Measurements from ENCODE around the gene TBXAS1. TPM values are rescaled to one million over a fixed set of nuclear protein-coding genes. Genes with fewer than 3 reads are reported as not detected.
A peak's percentile ranks its signal among the peaks of the same experiment; 100 is the strongest.

Gene TBXAS1
- total RNA-seq, 2 experiments from 2014 or later: 4.8 to 5.3 TPM

DNA sequence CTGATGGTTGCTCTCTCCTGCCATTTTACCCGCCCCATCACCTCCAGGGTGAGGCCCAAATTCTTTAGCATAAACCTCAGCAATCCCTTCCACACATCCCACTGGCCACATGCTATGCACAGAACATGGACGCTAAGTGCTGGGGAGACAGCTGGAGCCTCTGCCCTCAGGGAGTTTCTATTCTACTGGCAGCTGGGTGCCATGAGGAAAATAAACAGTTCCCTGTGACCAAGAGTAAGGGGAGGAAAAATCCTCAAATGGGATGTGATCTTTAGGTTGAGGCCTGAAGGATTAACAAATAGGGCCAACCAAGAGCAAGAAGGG is 232.5 kb downstream of the TBXAS1 start:
- H3K4me1 Mint-ChIP-seq (ENCODE audit: low read depth): peaks cover 36% of the 10 kb centered on the region
- CTCF ChIA-PET: no interaction called here
- H3K27me3 Mint-ChIP-seq: no peaks in the 10 kb centered on the region
- peaks cover 10% of the 10 kb centered on the region for H3K9me3 Mint-ChIP-seq
- intact Hi-C loops (cut with micrococcal nuclease): loop anchor here (2.0 to 10.0 kb wide), 4 partner anchors 23 to 1491 kb away; partner anchors contain the start of genes AGK and HIPK2
- DNase-seq: no peak
- peak overlapping the region; percentile 80 for H3K4me3 Mint-ChIP-seq
- POLR2A ChIA-PET: interaction anchor here (1.0 kb wide), 1 partner anchor 116 kb away, joined by 6 read pairs; no protein-coding TSS in a partner anchor
- H3K36me3 Mint-ChIP-seq: peaks cover 9% of the 10 kb centered on the region
- H3K27ac Mint-ChIP-seq: no peak overlapping the region

DNA sequence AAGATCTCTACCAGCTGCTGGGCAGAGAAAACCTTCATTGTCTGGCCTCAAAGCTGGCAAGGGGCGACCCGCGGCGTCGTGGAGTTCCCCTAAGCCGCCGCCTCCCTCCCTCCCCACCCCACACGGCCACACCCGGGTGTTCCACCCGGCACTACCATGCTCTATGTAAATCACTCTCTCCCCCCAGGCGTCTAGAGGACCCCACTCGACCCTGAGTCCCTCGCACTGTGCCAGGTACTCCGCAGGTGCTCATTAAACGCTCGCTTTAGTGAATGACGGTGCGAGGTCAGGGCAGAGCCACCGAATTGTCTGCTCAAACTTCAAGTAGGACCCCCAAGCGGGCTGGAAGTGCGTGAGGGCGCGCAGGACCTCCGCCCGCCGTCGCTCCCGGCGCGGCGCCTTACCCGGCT is 233.1 kb downstream of the TBXAS1 start:
- CTCF ChIA-PET: interaction anchor here (0.7 kb wide), 1 partner anchor 114 kb away, joined by 3 read pairs; no protein-coding TSS in a partner anchor

DNA sequence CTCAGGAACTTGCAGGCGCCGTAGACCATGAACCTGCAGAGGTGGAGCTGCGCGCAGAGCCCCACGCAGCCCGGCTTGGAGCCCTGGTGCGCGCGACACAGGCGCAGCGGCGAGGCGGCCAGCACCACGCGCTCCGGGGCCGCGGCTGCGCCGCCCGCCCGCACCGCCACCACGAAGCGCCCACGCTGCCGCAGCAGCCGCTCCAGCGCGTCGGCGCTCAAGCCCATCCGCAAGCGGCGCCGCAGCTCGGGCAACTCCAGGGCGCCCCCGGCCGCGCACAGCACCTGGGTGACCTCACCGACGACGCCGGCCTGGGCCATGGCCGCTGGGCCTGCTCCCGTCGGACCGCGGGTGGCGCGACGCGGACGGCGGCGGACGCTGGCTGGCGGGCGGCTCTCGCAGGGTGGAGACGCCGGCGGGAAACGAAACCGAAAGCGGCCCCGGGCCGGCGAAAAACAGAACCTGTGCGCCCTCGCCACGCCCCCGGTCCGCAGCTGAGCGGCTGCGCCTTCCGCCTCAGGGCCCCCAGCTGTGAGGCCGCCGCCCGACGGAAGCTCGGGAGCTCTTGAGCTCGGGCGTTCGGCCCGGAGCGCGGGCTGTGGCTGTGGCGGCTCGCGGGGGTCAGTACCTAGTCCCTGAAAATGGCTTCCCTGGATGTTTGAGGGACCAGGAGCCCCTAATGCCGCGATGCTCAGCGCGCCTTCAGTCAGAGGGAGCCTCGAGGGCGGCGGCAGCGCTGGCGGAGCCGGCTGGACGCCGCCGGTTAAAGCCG is 233.7 kb downstream of the TBXAS1 start, which contains the start of gene PARP12:
PARP12 (minus strand) TSS at position 424 of the 772 bp plus-strand sequence; CDS start at position 320, 104 bp downstream.
- peak; percentile 89 for DNase-seq
- Mint-ChIP-seq H3K36me3 (peaks cover 13% of the 10 kb centered on the region), H3K27ac (peak within 1 kb of the TSS; percentile 42), H3K4me3 (peak within 1 kb of the TSS; percentile 80), H3K4me1 (ENCODE audit: low read depth) (peaks cover 34% of the 10 kb centered on the region), H3K27me3 (no peaks in the 10 kb centered on the region), H3K9me3 (peaks cover 19% of the 10 kb centered on the region)
- intact Hi-C loops (cut with micrococcal nuclease): loop anchor here (2.0 to 10.0 kb wide), 4 partner anchors 112 to 1490 kb away; partner anchors contain the start of genes AGK and HIPK2
- POLR2A ChIA-PET: interaction anchor here (1.1 to 1.4 kb wide), 3 partner anchors 113 to 313 kb away, joined by 3 to 6 read pairs (median 4); no protein-coding TSS in a partner anchor
- CTCF ChIA-PET: interaction anchor here (0.7 to 1.5 kb wide), 4 partner anchors 12 to 1176 kb away, joined by 3 to 4 read pairs (median 3); no protein-coding TSS in a partner anchor

More for the DNA sequence above, 233.1 kb downstream of the TBXAS1 start:
- DNase-seq: peak; percentile 57
- H3K4me3 Mint-ChIP-seq: peak overlapping the region; percentile 80
- H3K4me1 Mint-ChIP-seq (ENCODE audit: low read depth): peaks cover 34% of the 10 kb centered on the region
- peak overlapping the region; percentile 42 for H3K27ac Mint-ChIP-seq
- no peaks in the 10 kb centered on the region for H3K27me3 Mint-ChIP-seq
- peaks cover 10% of the 10 kb centered on the region for H3K36me3 Mint-ChIP-seq
- POLR2A ChIA-PET: interaction anchor here (1.1 to 1.4 kb wide), 3 partner anchors 113 to 314 kb away, joined by 3 to 6 read pairs (median 4); no protein-coding TSS in a partner anchor
- intact Hi-C loops (cut with micrococcal nuclease): loop anchor here (2.0 to 10.0 kb wide), 4 partner anchors 113 to 1490 kb away; partner anchors contain the start of genes AGK and HIPK2
- H3K9me3 Mint-ChIP-seq: peaks cover 15% of the 10 kb centered on the region

DNA sequence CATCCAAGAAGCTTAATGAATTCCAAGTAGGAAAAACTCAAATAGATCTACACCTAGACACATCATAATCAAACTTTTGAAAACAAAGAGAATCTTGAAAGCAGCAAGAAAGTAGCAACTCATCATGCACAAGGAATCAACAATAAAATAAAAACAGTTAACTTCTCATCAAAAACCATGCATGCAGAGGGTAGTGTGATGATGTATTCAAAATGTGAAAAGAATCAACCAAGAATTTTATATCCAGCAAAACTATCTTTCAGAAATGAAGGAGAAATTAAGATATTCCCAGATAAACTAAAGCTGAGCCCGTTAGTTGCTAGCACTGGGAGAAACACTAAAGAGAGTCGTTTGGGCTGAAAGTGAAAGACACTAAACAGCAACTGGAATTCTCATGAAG is 238.0 kb downstream of the TBXAS1 start:
- peaks cover 11% of the 10 kb centered on the region for H3K36me3 Mint-ChIP-seq
- no peak for DNase-seq
- peaks cover 10% of the 10 kb centered on the region for H3K4me1 Mint-ChIP-seq (ENCODE audit: low read depth)
- H3K9me3 Mint-ChIP-seq: peaks cover 27% of the 10 kb centered on the region
- H3K27ac Mint-ChIP-seq: no peak overlapping the region
- no peaks in the 10 kb centered on the region for H3K27me3 Mint-ChIP-seq
- CTCF ChIA-PET: no interaction called here
- intact Hi-C loops (cut with micrococcal nuclease): loop anchor here (10.0 kb wide), 1 partner anchor 292 kb away; the partner anchor contains the start of gene HIPK2
- POLR2A ChIA-PET: no interaction called here
- H3K4me3 Mint-ChIP-seq: no peak overlapping the region

DNA sequence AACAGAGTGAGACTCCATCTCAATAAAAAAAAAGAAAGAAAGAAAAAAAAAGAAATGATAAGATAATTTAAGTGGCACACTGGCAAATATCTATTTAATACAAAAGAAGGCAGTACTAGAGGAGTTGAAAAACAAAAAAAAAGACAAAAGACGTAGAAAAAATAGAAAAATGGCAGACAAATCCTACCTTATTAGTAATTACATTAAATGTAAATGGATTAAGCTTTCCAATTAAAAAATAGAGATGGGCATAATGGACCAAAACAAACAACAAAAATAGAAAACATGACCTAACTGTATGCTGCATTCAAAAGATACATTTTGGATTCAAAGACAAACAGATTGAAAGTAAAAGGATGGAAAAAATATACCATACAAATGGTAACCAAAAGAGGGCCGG is 239.0 kb downstream of the TBXAS1 start:
- Mint-ChIP-seq H3K27ac (no peak overlapping the region), H3K4me3 (no peak overlapping the region), H3K9me3 (peaks cover 27% of the 10 kb centered on the region), H3K4me1 (ENCODE audit: low read depth) (peaks cover 10% of the 10 kb centered on the region), H3K36me3 (peaks cover 11% of the 10 kb centered on the region), H3K27me3 (no peaks in the 10 kb centered on the region)
- POLR2A ChIA-PET: no interaction called here
- no peak for DNase-seq
- CTCF ChIA-PET: no interaction called here
- intact Hi-C loops (cut with micrococcal nuclease): loop anchor here (10.0 kb wide), 1 partner anchor 293 kb away; the partner anchor contains the start of gene HIPK2

DNA sequence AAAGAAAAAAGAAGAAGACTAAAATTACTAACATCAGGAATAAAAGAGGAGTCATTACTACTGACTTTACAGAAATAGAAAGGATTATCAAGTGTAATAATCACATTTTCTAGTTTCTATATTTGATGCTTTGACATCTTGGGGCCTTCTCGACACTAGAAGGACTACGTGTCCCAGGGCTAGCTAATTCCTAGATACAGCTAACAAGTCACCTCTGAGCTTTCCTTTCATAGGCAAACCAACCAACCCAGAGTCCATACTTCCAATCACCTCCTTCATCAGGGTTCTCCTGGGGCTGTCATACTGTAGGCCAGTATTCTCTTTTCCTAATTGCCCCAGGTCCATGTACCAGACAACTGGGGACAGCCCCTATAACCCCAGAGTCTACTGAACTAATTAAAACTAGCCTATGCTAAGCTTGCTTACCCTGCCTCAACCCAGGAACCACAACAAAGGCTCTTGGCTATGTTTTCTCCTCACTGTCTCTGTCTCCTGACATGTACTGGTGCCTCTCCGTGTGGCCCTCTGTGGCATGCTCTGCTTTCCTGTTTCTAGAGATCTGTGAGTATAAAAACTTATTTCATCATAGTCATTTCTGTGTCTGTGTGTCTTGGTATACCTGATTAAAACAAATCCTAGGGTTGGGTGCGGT is 240.4 kb downstream of the TBXAS1 start:
- Mint-ChIP-seq H3K36me3 (peaks cover 11% of the 10 kb centered on the region), H3K27me3 (no peaks in the 10 kb centered on the region), H3K4me1 (ENCODE audit: low read depth) (peaks cover 10% of the 10 kb centered on the region), H3K9me3 (peaks cover 27% of the 10 kb centered on the region), H3K4me3 (no peak overlapping the region), H3K27ac (peak overlapping the region; percentile 51)
- intact Hi-C loops (cut with micrococcal nuclease): loop anchor here (10.0 kb wide), 1 partner anchor 295 kb away; the partner anchor contains the start of gene HIPK2
- DNase-seq: peak; percentile 40
- CTCF ChIA-PET: no interaction called here
- POLR2A ChIA-PET: no interaction called here

Other genes with a start within 250 kb of the TBXAS1 start
- gene HIPK2, start 51.3 kb upstream of the TBXAS1 start, total RNA-seq: 10 to 100 TPM; 18.9 to 19.1 TPM
- 10 to 100 TPM; 26.7 to 30.6 TPM for gene PARP12, start 233.7 kb downstream of the TBXAS1 start, total RNA-seq

Data from activated CD4-positive, alpha-beta memory T cell treated with anti-CD3 and anti-CD28 coated beads for 36 hours (primary cell).